MG63 (cell line): ENCODE results near the gene SPACA6. TPM values are rescaled to one million over a fixed set of nuclear protein-coding genes. Genes with fewer than 3 reads are reported as not detected.

ENCODE experiments used
- DNase-seq: peaks from one replicate; pipeline ENCODE4 v3.0.0-alpha.2; 2020
- H3K27me3 ChIP-seq: fragments of 250-450 bp; sonication (Bioruptor Pico); 2 replicates; pipeline ENCODE4 v1.5.1; 2020; ENCODE audit warnings: mild to moderate bottlenecking, moderate library complexity
- H3K36me3 ChIP-seq: fragments of 250-450 bp; sonication (Bioruptor Pico); 2 replicates; pipeline ENCODE4 v1.5.1; 2020; ENCODE audit warnings: mild to moderate bottlenecking, moderate library complexity
- H3K4me3 ChIP-seq: fragments of 250-450 bp; sonication (Bioruptor Pico); 2 replicates; pipeline ENCODE4 v1.5.1; 2020; ENCODE audit warnings: mild to moderate bottlenecking, moderate library complexity
- H3K9me3 ChIP-seq: fragments of 250-450 bp; sonication (Bioruptor Pico); 2 replicates; pipeline ENCODE4 v1.5.1; 2020; ENCODE audit warnings: mild to moderate bottlenecking, moderate library complexity
- total RNA-seq: library from RNA; depleted of rRNA; stranded (reverse); fragments of >200 nt; shearing (Covaris generic); gene quantifications from 2 replicates; pipeline ENCODE4 v1.2.3, GENCODE V29; 2014; ENCODE audit warnings: low replicate concordance

SPACA6 gene
- total RNA-seq, 1 experiment from 2014 or later, result 8.2 TPM

- no peak for DNase-seq
- no peaks in the 10 kb centered on the region for H3K27me3 ChIP-seq
- peaks cover 90% of the 10 kb centered on the region for H3K36me3 ChIP-seq
- no peaks in the 10 kb centered on the region for H3K9me3 ChIP-seq
- H3K4me3 ChIP-seq, result no peak overlapping the region
Measured at GRCh38 chr19:51697169-51697776, 4.1 kb downstream of the SPACA6 start.

GRCh38 chr19:51698296-51698695, 5.2 kb downstream of the SPACA6 start:
- peak; percentile 37 for DNase-seq
- Histone ChIP-seq H3K27me3 (no peaks in the 10 kb centered on the region), H3K4me3 (no peak overlapping the region), H3K9me3 (no peaks in the 10 kb centered on the region), H3K36me3 (peaks cover 95% of the 10 kb centered on the region)

GRCh38 chr19:51699170-51699569, 6.0 kb downstream of the SPACA6 start:
- H3K9me3 ChIP-seq, result no peaks in the 10 kb centered on the region
- DNase-seq, result no peak
- no peak overlapping the region for H3K4me3 ChIP-seq
- peaks cover 89% of the 10 kb centered on the region for H3K36me3 ChIP-seq
- H3K27me3 ChIP-seq, result no peaks in the 10 kb centered on the region

GRCh38 chr19:51701468-51702100, 8.5 kb downstream of the SPACA6 start:
- no peaks in the 10 kb centered on the region for H3K9me3 ChIP-seq
- H3K27me3 ChIP-seq, result no peaks in the 10 kb centered on the region
- no peak overlapping the region for H3K4me3 ChIP-seq
- DNase-seq, result no peak
- peaks cover 87% of the 10 kb centered on the region for H3K36me3 ChIP-seq

- DNase-seq, result no peak
- no peaks in the 10 kb centered on the region for H3K27me3 ChIP-seq
- no peak overlapping the region for H3K4me3 ChIP-seq
- no peaks in the 10 kb centered on the region for H3K9me3 ChIP-seq
- peaks cover 83% of the 10 kb centered on the region for H3K36me3 ChIP-seq
Measured at GRCh38 chr19:51702103-51702824, 9.1 kb downstream of the SPACA6 start.

GRCh38 chr19:51702825-51703574, 9.9 kb downstream of the SPACA6 start:
- Histone ChIP-seq H3K9me3 (no peaks in the 10 kb centered on the region), H3K4me3 (no peak overlapping the region), H3K36me3 (peaks cover 76% of the 10 kb centered on the region), H3K27me3 (no peaks in the 10 kb centered on the region)
- DNase-seq, result no peak

- Histone ChIP-seq H3K36me3 (peaks cover 71% of the 10 kb centered on the region), H3K9me3 (no peaks in the 10 kb centered on the region), H3K4me3 (no peak overlapping the region), H3K27me3 (no peaks in the 10 kb centered on the region)
- DNase-seq, result no peak
Measured at GRCh38 chr19:51703575-51704515, 10.7 kb downstream of the SPACA6 start.

GRCh38 chr19:51704626-51705025, 11.5 kb downstream of the SPACA6 start:
- no peaks in the 10 kb centered on the region for H3K9me3 ChIP-seq
- no peak overlapping the region for H3K4me3 ChIP-seq
- DNase-seq, result no peak
- no peaks in the 10 kb centered on the region for H3K27me3 ChIP-seq
- H3K36me3 ChIP-seq, result peaks cover 63% of the 10 kb centered on the region

- H3K36me3 ChIP-seq, result peaks cover 46% of the 10 kb centered on the region
- H3K27me3 ChIP-seq, result peaks cover 2% of the 10 kb centered on the region; the same call in 1 of the 2 replicates
- H3K9me3 ChIP-seq, result no peaks in the 10 kb centered on the region
Measured at GRCh38 chr19:51706296-51706695, 13.2 kb downstream of the SPACA6 start.

GRCh38 chr19:51706885-51707284, 13.8 kb downstream of the SPACA6 start:
- peaks cover 2% of the 10 kb centered on the region; the same call in 1 of the 2 replicates for H3K27me3 ChIP-seq
- H3K36me3 ChIP-seq, result peaks cover 40% of the 10 kb centered on the region
- no peaks in the 10 kb centered on the region for H3K9me3 ChIP-seq
- no peak overlapping the region for H3K4me3 ChIP-seq
- no peak for DNase-seq

More at GRCh38 chr19:51706296-51706695, 13.2 kb downstream of the SPACA6 start:
- no peak overlapping the region for H3K4me3 ChIP-seq
- no peak for DNase-seq

GRCh38 chr19:51708811-51709210, 15.7 kb downstream of the SPACA6 start:
- H3K9me3 ChIP-seq, result no peaks in the 10 kb centered on the region
- DNase-seq, result no peak
- peaks cover 25% of the 10 kb centered on the region for H3K36me3 ChIP-seq

GRCh38 chr19:51709575-51709974, 16.4 kb downstream of the SPACA6 start:
- Histone ChIP-seq H3K36me3 (peaks cover 24% of the 10 kb centered on the region), H3K9me3 (no peaks in the 10 kb centered on the region), H3K4me3 (no peak overlapping the region), H3K27me3 (peaks cover 2% of the 10 kb centered on the region; the same call in 1 of the 2 replicates)
- no peak for DNase-seq

More at GRCh38 chr19:51708811-51709210, 15.7 kb downstream of the SPACA6 start:
- Histone ChIP-seq H3K27me3 (peaks cover 2% of the 10 kb centered on the region; the same call in 1 of the 2 replicates), H3K4me3 (no peak overlapping the region)

GRCh38 chr19:51710163-51710562, 17.0 kb downstream of the SPACA6 start:
- no peak for DNase-seq
- Histone ChIP-seq H3K36me3 (peaks cover 19% of the 10 kb centered on the region), H3K9me3 (no peaks in the 10 kb centered on the region), H3K4me3 (no peak overlapping the region), H3K27me3 (peaks cover 2% of the 10 kb centered on the region; the same call in 1 of the 2 replicates)

GRCh38 chr19:51711702-51712101, 18.6 kb downstream of the SPACA6 start:
- DNase-seq, result no peak
- Histone ChIP-seq H3K36me3 (peaks cover 6% of the 10 kb centered on the region), H3K9me3 (no peaks in the 10 kb centered on the region), H3K4me3 (no peak overlapping the region), H3K27me3 (peaks cover 2% of the 10 kb centered on the region; the same call in 1 of the 2 replicates)

- DNase-seq, result peak; percentile 23
- H3K27me3 ChIP-seq, result peaks cover 2% of the 10 kb centered on the region; the same call in 1 of the 2 replicates
- no peak overlapping the region for H3K4me3 ChIP-seq
- peaks cover 3% of the 10 kb centered on the region; the same call in 1 of the 2 replicates for H3K36me3 ChIP-seq
- H3K9me3 ChIP-seq, result no peaks in the 10 kb centered on the region
Measured at GRCh38 chr19:51712461-51713081, 19.4 kb downstream of the SPACA6 start.
